BLaER1 (cell line): ENCODE results near the gene SLC9A7.

Experiments
- H3K27ac ChIP-seq: shearing (Covaris generic); formaldehyde crosslinking; 2 replicates; pipeline ENCODE4 v1.8.1; 2022
- H3K27me3 ChIP-seq: shearing (Covaris generic); formaldehyde crosslinking; 2 replicates; pipeline ENCODE4 v1.8.1; 2022
- H3K36me3 ChIP-seq: shearing (Covaris generic); formaldehyde crosslinking; 2 replicates; pipeline ENCODE4 v1.8.1; 2022
- H3K4me1 ChIP-seq: shearing (Covaris generic); formaldehyde crosslinking; 2 replicates; pipeline ENCODE4 v1.8.1; 2022
- H3K4me2 ChIP-seq: shearing (Covaris generic); formaldehyde crosslinking; 2 replicates; pipeline ENCODE4 v1.8.1; 2022
- H3K4me3 ChIP-seq: shearing (Covaris generic); formaldehyde crosslinking; 2 replicates; pipeline ENCODE4 v1.8.1; 2022
- H3K9ac ChIP-seq: shearing (Covaris generic); formaldehyde crosslinking; 2 replicates; pipeline ENCODE4 v1.8.1; 2022
- H3K9me3 ChIP-seq: shearing (Covaris generic); formaldehyde crosslinking; 2 replicates; pipeline ENCODE4 v1.8.1; 2022
- H4K20me1 ChIP-seq: shearing (Covaris generic); formaldehyde crosslinking; 2 replicates; pipeline ENCODE4 v1.8.1; 2022
- Cebpa-rat ChIP-seq: shearing (Covaris generic); IDR thresholded peaks from 2 replicates; pipeline ENCODE4 v1.8.1; 2022

SLC9A7 gene

GRCh38 chrX:46755671-46756070 lies 3.2 kb downstream of the SLC9A7 start:
- Histone ChIP-seq H3K27ac (no peak overlapping the region), H3K4me1 (peaks cover 30% of the 10 kb centered on the region), H3K4me2 (no peak overlapping the region)

GRCh38 chrX:46754586-46755061 lies 4.3 kb downstream of the SLC9A7 start:
- no peak for TF ChIP-seq Cebpa-rat
- Histone ChIP-seq H3K4me2 (peak overlapping the region; percentile 54), H3K4me3 (no peak overlapping the region), H3K4me1 (peaks cover 33% of the 10 kb centered on the region), H3K27me3 (peaks cover 8% of the 10 kb centered on the region; the same call in 1 of the 2 replicates), H3K36me3 (no peaks in the 10 kb centered on the region), H4K20me1 (no peaks in the 10 kb centered on the region), H3K9ac (no peak overlapping the region), H3K27ac (peak overlapping the region; percentile 40), H3K9me3 (peaks cover 13% of the 10 kb centered on the region)

More at GRCh38 chrX:46755671-46756070, 3.2 kb downstream of the SLC9A7 start:
- Histone ChIP-seq H4K20me1 (no peaks in the 10 kb centered on the region), H3K36me3 (no peaks in the 10 kb centered on the region), H3K27me3 (peaks cover 8% of the 10 kb centered on the region; the same call in 1 of the 2 replicates), H3K9me3 (peaks cover 15% of the 10 kb centered on the region), H3K9ac (no peak overlapping the region), H3K4me3 (no peak overlapping the region)
- TF ChIP-seq Cebpa-rat: no peak

GRCh38 chrX:46754036-46754435 lies 4.9 kb downstream of the SLC9A7 start:
- Histone ChIP-seq H3K4me3 (no peak overlapping the region), H3K4me2 (peak overlapping the region; percentile 54; the same call in 1 of the 2 replicates), H3K36me3 (no peaks in the 10 kb centered on the region), H3K4me1 (peaks cover 35% of the 10 kb centered on the region), H3K27ac (no peak overlapping the region), H3K9ac (no peak overlapping the region), H4K20me1 (no peaks in the 10 kb centered on the region), H3K27me3 (peaks cover 8% of the 10 kb centered on the region; the same call in 1 of the 2 replicates), H3K9me3 (peaks cover 8% of the 10 kb centered on the region)
- TF ChIP-seq Cebpa-rat: no peak

GRCh38 chrX:46750889-46751288 lies 8.0 kb downstream of the SLC9A7 start:
- no peaks in the 10 kb centered on the region for H4K20me1 ChIP-seq
- H3K36me3 ChIP-seq: no peaks in the 10 kb centered on the region
- no peaks in the 10 kb centered on the region; the same call in 1 of the 2 replicates for H3K9me3 ChIP-seq
- H3K4me3 ChIP-seq: no peak overlapping the region
- no peak overlapping the region for H3K27ac ChIP-seq
- no peak overlapping the region for H3K4me2 ChIP-seq
- no peak for TF ChIP-seq Cebpa-rat
- peaks cover 24% of the 10 kb centered on the region for H3K4me1 ChIP-seq
- no peaks in the 10 kb centered on the region for H3K27me3 ChIP-seq
- no peak overlapping the region for H3K9ac ChIP-seq

GRCh38 chrX:46744009-46744408 lies 14.9 kb downstream of the SLC9A7 start:
- no peaks in the 10 kb centered on the region for H4K20me1 ChIP-seq
- no peaks in the 10 kb centered on the region for H3K27me3 ChIP-seq
- H3K9ac ChIP-seq: no peak overlapping the region
- H3K27ac ChIP-seq: no peak overlapping the region
- peaks cover 25% of the 10 kb centered on the region for H3K9me3 ChIP-seq
- H3K36me3 ChIP-seq: no peaks in the 10 kb centered on the region
- no peak overlapping the region for H3K4me3 ChIP-seq
- H3K4me2 ChIP-seq: no peak overlapping the region
- peaks cover 6% of the 10 kb centered on the region; the same call in 1 of the 2 replicates for H3K4me1 ChIP-seq
- no peak for TF ChIP-seq Cebpa-rat

- peaks cover 6% of the 10 kb centered on the region; the same call in 1 of the 2 replicates for H3K4me1 ChIP-seq
- H3K27ac ChIP-seq: no peak overlapping the region
- H3K27me3 ChIP-seq: no peaks in the 10 kb centered on the region
- H3K4me3 ChIP-seq: no peak overlapping the region
- TF ChIP-seq Cebpa-rat: no peak
- H3K9ac ChIP-seq: no peak overlapping the region
- H3K9me3 ChIP-seq: peaks cover 32% of the 10 kb centered on the region
- H4K20me1 ChIP-seq: no peaks in the 10 kb centered on the region
- H3K4me2 ChIP-seq: no peak overlapping the region
- H3K36me3 ChIP-seq: no peaks in the 10 kb centered on the region
Measured at GRCh38 chrX:46743046-46743445, 15.9 kb downstream of the SLC9A7 start.

GRCh38 chrX:46739736-46740135 lies 19.2 kb downstream of the SLC9A7 start:
- Histone ChIP-seq H3K4me1 (peaks cover 6% of the 10 kb centered on the region; the same call in 1 of the 2 replicates), H3K9ac (no peak overlapping the region), H3K27ac (no peak overlapping the region), H3K4me2 (no peak overlapping the region), H3K9me3 (peaks cover 59% of the 10 kb centered on the region), H4K20me1 (no peaks in the 10 kb centered on the region), H3K27me3 (no peaks in the 10 kb centered on the region), H3K36me3 (no peaks in the 10 kb centered on the region), H3K4me3 (no peak overlapping the region)
- TF ChIP-seq Cebpa-rat: no peak

- Histone ChIP-seq H3K27ac (no peak overlapping the region), H3K9ac (no peak overlapping the region), H3K4me2 (no peak overlapping the region), H3K9me3 (peaks cover 57% of the 10 kb centered on the region), H3K4me1 (no peaks in the 10 kb centered on the region), H4K20me1 (no peaks in the 10 kb centered on the region), H3K36me3 (no peaks in the 10 kb centered on the region), H3K27me3 (no peaks in the 10 kb centered on the region), H3K4me3 (no peak overlapping the region)
- no peak for TF ChIP-seq Cebpa-rat
Measured at GRCh38 chrX:46737462-46737861, 21.5 kb downstream of the SLC9A7 start.

- H3K9ac ChIP-seq: no peak overlapping the region
- no peaks in the 10 kb centered on the region for H3K4me1 ChIP-seq
- H3K27ac ChIP-seq: no peak overlapping the region
- no peaks in the 10 kb centered on the region for H3K27me3 ChIP-seq
- no peaks in the 10 kb centered on the region for H3K36me3 ChIP-seq
- H3K4me2 ChIP-seq: no peak overlapping the region
- no peaks in the 10 kb centered on the region for H4K20me1 ChIP-seq
- H3K4me3 ChIP-seq: no peak overlapping the region
- peaks cover 61% of the 10 kb centered on the region for H3K9me3 ChIP-seq
- no peak for TF ChIP-seq Cebpa-rat
Measured at GRCh38 chrX:46737041-46737440, 21.9 kb downstream of the SLC9A7 start.

- Histone ChIP-seq H4K20me1 (no peaks in the 10 kb centered on the region), H3K4me2 (no peak overlapping the region), H3K4me1 (no peaks in the 10 kb centered on the region), H3K9ac (no peak overlapping the region), H3K27me3 (no peaks in the 10 kb centered on the region), H3K36me3 (no peaks in the 10 kb centered on the region), H3K4me3 (no peak overlapping the region), H3K9me3 (peaks cover 57% of the 10 kb centered on the region), H3K27ac (no peak overlapping the region)
- no peak for TF ChIP-seq Cebpa-rat
Measured at GRCh38 chrX:46735622-46736021, 23.3 kb downstream of the SLC9A7 start.

GRCh38 chrX:46733226-46733625 lies 25.7 kb downstream of the SLC9A7 start:
- no peak for TF ChIP-seq Cebpa-rat
- Histone ChIP-seq H3K4me2 (no peak overlapping the region), H3K4me1 (no peaks in the 10 kb centered on the region), H3K9ac (no peak overlapping the region), H3K27ac (no peak overlapping the region), H3K27me3 (no peaks in the 10 kb centered on the region), H3K36me3 (no peaks in the 10 kb centered on the region), H3K9me3 (peaks cover 37% of the 10 kb centered on the region), H3K4me3 (no peak overlapping the region), H4K20me1 (no peaks in the 10 kb centered on the region)
